MG63 (cell line): Measurements from ENCODE around the gene CFLAR. TPM values are rescaled to one million over a fixed set of nuclear protein-coding genes. Genes with fewer than 3 reads are reported as not detected.
"Not testable (repeated sequence)": the region's sequence is repeated elsewhere in the genome, so short reads cannot be mapped to it uniquely, and the experiment has no call there.

Experiments used
- DNase-seq: peaks from one replicate; pipeline ENCODE4 v3.0.0-alpha.2; 2020
- H3K27me3 ChIP-seq: fragments of 250-450 bp; sonication (Bioruptor Pico); 2 replicates; pipeline ENCODE4 v1.5.1; 2020; ENCODE audit warnings: mild to moderate bottlenecking, moderate library complexity
- H3K36me3 ChIP-seq: fragments of 250-450 bp; sonication (Bioruptor Pico); 2 replicates; pipeline ENCODE4 v1.5.1; 2020; ENCODE audit warnings: mild to moderate bottlenecking, moderate library complexity
- H3K4me3 ChIP-seq: fragments of 250-450 bp; sonication (Bioruptor Pico); 2 replicates; pipeline ENCODE4 v1.5.1; 2020; ENCODE audit warnings: mild to moderate bottlenecking, moderate library complexity
- H3K9me3 ChIP-seq: fragments of 250-450 bp; sonication (Bioruptor Pico); 2 replicates; pipeline ENCODE4 v1.5.1; 2020; ENCODE audit warnings: mild to moderate bottlenecking, moderate library complexity
- total RNA-seq: library from RNA; depleted of rRNA; stranded (reverse); fragments of >200 nt; shearing (Covaris generic); gene quantifications from 2 replicates; pipeline ENCODE4 v1.2.3, GENCODE V29; 2014; ENCODE audit warnings: low replicate concordance

CFLAR gene
- total RNA-seq, 1 experiment from 2014 or later, result 29.3 TPM

GRCh38 chr2:201114846-201115245 is 1.1 kb upstream of the CFLAR start:
- Histone ChIP-seq H3K36me3 (no peaks in the 10 kb centered on the region; the same call in 1 of the 2 replicates), H3K9me3 (no peaks in the 10 kb centered on the region), H3K27me3 (no peaks in the 10 kb centered on the region), H3K4me3 (no peak overlapping the region)
- no peak for DNase-seq

DNA sequence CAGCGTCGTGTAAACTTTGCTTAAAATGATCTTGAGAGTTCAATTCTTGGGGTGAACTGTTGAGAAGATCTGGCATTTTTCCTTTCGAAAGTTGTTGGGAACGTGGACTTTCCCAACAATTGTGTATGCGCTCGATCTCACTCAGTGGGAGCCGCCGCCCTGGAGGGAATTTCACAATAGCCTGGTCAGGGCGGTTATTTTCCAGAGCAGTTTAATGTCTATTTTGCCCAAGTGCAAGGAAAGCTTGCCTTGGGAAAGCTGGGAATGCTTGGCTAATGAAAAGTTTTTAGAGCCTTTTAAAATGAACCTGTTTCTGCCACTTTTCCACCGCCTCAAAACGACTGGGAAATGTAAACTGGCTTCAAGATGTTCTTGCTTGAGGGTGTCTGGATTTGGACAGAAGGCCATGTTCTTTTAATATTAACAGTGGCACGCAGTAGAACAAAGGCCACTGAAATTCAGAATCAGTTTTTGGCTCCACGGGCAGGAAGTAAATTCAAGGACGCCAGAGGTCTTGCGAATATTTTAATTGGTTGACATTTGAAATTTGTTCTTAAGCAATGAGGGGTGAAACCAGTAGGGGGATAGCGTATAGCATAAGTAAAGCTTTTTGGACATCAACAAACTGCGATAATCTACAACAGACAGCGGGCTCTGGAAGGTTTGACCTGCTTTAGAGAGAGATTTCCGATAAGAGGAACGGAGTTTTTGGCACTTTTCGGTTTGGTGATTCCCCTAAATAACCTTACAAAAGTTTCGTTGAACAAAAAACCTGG is 1.2 kb downstream of the CFLAR start:
- Histone ChIP-seq H3K36me3 (peaks cover 11% of the 10 kb centered on the region; the same call in 1 of the 2 replicates), H3K4me3 (peak overlapping the region; percentile 57), H3K27me3 (no peaks in the 10 kb centered on the region), H3K9me3 (no peaks in the 10 kb centered on the region)
- peak; percentile 62 for DNase-seq

- peak; percentile 39 for DNase-seq
- H3K9me3 ChIP-seq, H3K27me3 ChIP-seq: not testable (repeated sequence)
- H3K36me3 ChIP-seq, result peaks cover 11% of the 10 kb centered on the region; the same call in 1 of the 2 replicates
- H3K4me3 ChIP-seq, result peak overlapping the region; percentile 57
Measured at GRCh38 chr2:201117735-201118094, 1.8 kb downstream of the CFLAR start.

- Histone ChIP-seq H3K36me3 (peaks cover 11% of the 10 kb centered on the region; the same call in 1 of the 2 replicates), H3K9me3 (no peaks in the 10 kb centered on the region), H3K4me3 (peak overlapping the region; percentile 57), H3K27me3 (no peaks in the 10 kb centered on the region)
- DNase-seq, result peak; percentile 86
Measured at GRCh38 chr2:201118121-201118960, 2.4 kb downstream of the CFLAR start.

DNA sequence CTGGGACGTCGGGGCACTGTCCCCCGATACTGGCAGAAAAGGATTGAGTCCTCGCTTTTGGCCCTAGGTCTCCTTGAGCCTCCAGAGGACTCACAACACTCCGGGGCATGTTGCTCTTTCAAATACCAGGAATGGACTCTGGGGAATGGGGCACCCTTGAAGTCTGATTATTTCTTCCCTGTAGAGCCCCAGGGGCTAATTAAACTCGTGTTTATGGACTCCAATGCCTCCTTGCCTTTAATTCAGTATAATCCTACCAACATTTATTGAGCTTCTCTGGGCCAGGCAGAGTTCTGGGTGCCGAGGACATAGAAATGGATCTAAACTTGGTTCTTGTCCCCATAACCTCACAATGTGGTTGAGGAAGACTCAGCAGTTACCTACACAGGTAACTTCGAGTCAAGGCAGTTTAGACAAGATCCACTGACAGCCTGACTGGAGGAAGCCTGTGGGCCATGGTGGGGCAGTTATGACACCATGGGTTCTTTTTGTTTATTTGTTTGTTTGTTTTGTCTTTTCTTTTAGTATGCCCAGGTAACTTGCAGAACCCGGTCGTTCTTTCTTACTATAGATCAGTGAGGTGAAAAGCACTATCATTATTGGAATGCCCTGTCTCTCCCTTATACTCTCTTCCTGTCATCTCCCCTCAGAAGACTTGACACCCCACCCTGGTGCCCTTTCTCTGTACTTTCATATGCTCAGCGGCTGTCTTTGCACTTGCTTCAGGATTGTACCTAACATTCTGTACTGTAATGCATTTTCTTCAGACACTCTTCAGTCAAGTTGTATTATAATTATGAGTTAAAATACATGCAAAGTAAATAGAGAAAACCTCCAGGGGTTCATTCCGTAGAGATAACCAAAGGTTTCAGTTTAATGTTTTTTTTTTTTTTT is 3.2 kb downstream of the CFLAR start:
- peak overlapping the region; percentile 57 for H3K4me3 ChIP-seq
- no peaks in the 10 kb centered on the region for H3K27me3 ChIP-seq
- no peak for DNase-seq
- H3K9me3 ChIP-seq, result no peaks in the 10 kb centered on the region
- peaks cover 11% of the 10 kb centered on the region; the same call in 1 of the 2 replicates for H3K36me3 ChIP-seq

DNA sequence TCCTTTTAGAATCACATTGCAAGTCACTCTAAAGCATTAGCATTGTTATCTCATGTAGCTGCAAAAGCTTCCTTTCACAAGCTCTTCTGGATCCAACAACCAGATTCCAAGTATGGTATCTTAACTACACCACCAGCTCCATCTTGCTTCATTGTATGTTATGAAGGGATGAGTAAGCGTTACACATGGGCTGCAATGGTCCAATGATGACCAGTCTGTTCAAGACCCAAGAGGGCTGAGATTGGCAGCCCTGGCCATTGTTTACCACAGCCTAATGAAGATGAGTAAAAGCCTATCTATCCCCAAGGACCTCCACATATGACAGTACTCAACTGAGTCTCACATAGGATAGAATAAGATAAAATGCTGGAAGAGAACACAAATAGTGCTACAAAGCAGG is 6.3 kb downstream of the CFLAR start:
- H3K9me3 ChIP-seq, result no peaks in the 10 kb centered on the region
- no peak overlapping the region for H3K4me3 ChIP-seq
- no peaks in the 10 kb centered on the region for H3K27me3 ChIP-seq
- no peak for DNase-seq
- peaks cover 11% of the 10 kb centered on the region; the same call in 1 of the 2 replicates for H3K36me3 ChIP-seq

DNA sequence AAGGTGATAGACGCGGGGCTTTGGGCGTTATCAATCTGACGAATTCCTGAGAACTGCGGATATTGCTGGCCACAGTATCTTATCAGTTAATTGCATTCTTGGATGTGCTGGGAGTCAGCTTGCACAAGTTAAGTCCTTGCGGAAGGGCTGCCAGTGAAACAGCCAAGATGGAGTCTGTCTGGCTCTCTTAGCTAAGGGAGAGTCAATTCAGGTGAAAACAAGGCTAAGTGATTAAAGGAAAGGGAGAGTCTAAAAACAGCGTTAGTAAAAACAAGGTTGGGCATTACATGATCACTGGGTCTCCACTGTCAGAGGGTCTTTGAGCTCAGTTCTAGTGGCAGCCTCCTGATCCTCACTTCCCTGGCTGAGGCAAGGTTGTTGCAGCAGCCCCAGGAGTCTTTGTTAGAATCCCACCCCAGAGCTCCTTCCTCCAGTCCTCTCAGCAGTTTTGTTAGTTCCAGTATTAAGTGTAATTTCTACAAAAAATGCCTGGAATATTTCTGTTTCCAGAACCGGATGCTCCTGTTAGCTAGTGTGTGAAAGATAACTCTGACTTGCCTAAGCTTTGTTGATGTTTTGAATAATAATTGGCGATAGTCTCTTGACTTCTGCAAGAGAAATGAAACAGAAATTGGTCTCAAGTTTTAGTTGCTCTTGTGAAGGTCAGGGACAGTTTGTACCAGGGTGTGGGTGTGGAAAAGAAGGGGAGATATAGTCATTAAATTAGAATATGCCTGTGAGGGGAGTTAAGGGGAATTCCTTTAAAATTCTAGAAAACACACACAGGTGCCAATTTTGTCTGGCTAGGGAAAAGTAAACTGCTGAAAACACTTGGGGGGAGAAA is 10.6 kb downstream of the CFLAR start:
- Histone ChIP-seq H3K27me3 (no peaks in the 10 kb centered on the region), H3K4me3 (no peak overlapping the region), H3K9me3 (no peaks in the 10 kb centered on the region), H3K36me3 (peaks cover 14% of the 10 kb centered on the region)
- no peak for DNase-seq

GRCh38 chr2:201127152-201127511 is 11.2 kb downstream of the CFLAR start:
- DNase-seq, result no peak
- H3K4me3 ChIP-seq, result peak overlapping the region; percentile 13
- H3K27me3 ChIP-seq, result no peaks in the 10 kb centered on the region
- H3K36me3 ChIP-seq, result peaks cover 13% of the 10 kb centered on the region
- no peaks in the 10 kb centered on the region for H3K9me3 ChIP-seq

GRCh38 chr2:201127570-201127969 is 11.6 kb downstream of the CFLAR start:
- Histone ChIP-seq H3K4me3 (peak overlapping the region; percentile 13), H3K27me3 (no peaks in the 10 kb centered on the region), H3K36me3 (peaks cover 15% of the 10 kb centered on the region), H3K9me3 (no peaks in the 10 kb centered on the region)
- peak; percentile 91 for DNase-seq

DNA sequence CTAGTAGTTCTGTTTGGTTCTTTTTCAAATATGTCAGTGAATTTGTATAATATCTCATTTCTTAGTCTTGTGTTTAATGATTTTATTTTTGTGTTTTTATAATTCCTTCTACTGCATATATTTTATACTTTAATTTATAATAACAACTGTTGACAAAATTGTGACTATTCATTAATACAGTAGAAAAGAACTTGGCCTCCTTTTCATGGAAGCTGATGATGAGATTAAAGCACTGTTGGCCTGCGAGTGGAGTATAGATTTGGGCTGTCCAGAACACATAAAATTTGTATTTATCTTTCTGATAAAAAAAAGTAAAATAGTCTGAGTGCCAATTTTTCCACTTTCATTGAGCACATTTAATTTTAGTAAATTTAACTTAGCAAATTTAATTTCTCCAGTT is 12.1 kb downstream of the CFLAR start:
- peaks cover 19% of the 10 kb centered on the region for H3K36me3 ChIP-seq
- H3K9me3 ChIP-seq, result no peaks in the 10 kb centered on the region
- no peak overlapping the region for H3K4me3 ChIP-seq
- no peak for DNase-seq
- no peaks in the 10 kb centered on the region for H3K27me3 ChIP-seq

DNA sequence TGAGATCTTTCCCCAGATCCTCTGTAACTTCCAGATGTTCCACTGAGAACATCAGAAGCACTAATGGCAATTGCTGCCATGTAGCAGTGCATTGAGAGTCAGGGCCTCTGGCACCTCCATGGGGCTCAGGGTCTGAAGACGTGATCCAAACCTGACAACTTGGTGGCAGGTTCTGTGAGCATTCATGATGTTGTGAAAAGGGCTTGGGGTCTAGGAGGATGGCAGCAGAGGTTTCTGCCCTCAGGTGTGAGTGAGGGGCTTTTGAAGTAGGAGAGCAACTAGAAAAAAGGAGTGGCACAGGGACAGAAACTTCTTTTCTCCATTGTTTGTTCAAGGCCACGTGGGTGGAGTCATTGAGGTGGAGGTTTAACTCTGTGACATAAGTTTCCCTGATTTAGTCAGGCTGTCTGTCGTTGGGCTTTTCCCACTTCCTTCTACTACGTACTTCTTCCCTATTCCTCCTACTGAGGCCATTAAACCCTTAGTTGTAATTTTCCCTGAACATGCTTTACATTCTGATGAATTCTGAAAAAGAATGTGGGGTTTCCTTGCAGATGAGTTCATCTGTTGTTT is 13.1 kb downstream of the CFLAR start:
- no peaks in the 10 kb centered on the region for H3K27me3 ChIP-seq
- H3K9me3 ChIP-seq, result no peaks in the 10 kb centered on the region
- peak; percentile 37 for DNase-seq
- no peak overlapping the region for H3K4me3 ChIP-seq
- peaks cover 26% of the 10 kb centered on the region for H3K36me3 ChIP-seq

DNA sequence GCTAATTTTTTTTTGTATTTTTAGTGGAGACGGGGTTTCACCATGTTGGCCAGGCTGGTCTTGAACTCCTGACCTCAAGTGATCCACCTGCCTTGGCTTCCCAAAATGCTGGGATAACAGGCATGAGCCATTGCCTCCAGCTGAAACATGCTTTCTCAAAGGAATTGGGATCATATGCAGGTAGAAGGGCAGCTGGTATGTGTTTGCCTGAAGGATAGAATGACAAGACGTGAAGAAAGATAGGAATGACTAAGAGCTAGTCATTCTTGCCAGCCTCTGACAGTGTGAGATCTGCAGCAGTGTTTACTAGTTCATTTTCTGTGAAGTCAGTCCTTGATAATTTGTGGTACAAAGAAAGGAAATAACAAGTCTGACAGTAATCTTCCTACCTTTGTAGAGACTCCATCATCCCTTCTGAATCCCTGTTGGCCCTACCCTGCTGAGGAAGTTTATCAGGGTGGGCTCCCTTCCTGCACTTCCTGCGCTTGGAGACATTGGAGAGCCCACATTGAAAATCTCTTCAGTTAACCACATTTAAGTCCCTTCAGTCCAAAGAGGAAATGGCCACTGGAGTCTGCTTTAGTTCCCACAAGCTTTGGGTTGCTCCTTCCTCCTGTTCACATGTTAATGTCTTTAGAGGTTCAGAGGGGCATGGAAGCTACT is 14.7 kb downstream of the CFLAR start:
- peaks cover 36% of the 10 kb centered on the region for H3K36me3 ChIP-seq
- DNase-seq, result peak; percentile 50
- no peaks in the 10 kb centered on the region for H3K27me3 ChIP-seq
- peak overlapping the region; percentile 13 for H3K4me3 ChIP-seq
- no peaks in the 10 kb centered on the region for H3K9me3 ChIP-seq

DNA sequence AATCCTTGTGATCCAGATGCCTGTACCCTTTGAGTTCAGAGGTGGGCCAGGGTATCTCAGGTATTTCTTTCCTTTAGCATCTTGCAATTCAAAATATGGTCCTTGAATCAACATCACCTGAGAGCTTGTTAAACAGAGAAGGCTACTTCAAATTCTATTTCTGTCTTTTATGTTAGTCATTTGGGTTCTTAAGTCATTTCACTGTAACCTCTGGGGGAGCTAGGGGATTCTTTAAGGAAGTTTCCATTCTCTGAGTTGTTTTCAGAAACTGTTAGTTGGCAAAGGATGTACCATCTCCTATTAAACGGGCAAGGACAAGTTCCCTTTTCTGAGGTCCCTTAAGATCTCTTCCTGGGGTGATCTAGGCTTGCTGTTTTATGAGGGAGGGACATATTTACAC is 16.6 kb downstream of the CFLAR start:
- Histone ChIP-seq H3K4me3 (no peak overlapping the region), H3K27me3 (no peaks in the 10 kb centered on the region), H3K9me3 (no peaks in the 10 kb centered on the region), H3K36me3 (peaks cover 51% of the 10 kb centered on the region)
- DNase-seq, result no peak

- Histone ChIP-seq H3K36me3 (peaks cover 61% of the 10 kb centered on the region), H3K9me3 (no peaks in the 10 kb centered on the region)
Measured at GRCh38 chr2:201135386-201135785, 19.4 kb downstream of the CFLAR start.

DNA sequence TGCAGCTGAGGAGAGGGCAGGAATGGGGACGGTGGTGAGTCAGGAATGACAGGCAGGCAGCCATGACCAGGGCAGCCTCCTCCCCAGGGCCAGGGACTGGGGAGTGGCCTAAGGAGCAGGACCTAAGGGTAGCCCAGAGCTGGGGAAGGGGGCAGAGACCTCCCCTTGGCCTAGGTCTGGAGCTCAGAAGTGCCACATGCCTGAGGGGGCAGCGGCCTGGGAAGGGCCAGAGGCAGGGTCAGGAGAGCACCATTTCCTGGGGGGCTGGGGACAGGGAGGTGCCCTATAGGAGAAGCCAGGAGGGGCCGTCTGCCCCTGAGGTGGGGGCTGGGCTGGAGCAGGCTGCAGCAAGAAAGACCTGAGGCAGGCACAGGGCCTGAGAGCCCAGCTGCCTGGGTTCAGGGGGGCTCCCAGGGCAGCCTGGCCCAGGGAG is 20.9 kb downstream of the CFLAR start:
- peaks cover 56% of the 10 kb centered on the region for H3K36me3 ChIP-seq
- no peak overlapping the region for H3K4me3 ChIP-seq
- DNase-seq, result no peak
- no peaks in the 10 kb centered on the region for H3K27me3 ChIP-seq
- no peaks in the 10 kb centered on the region for H3K9me3 ChIP-seq

More at GRCh38 chr2:201135386-201135785, 19.4 kb downstream of the CFLAR start:
- no peak overlapping the region for H3K4me3 ChIP-seq
- DNase-seq, result no peak
- H3K27me3 ChIP-seq, result no peaks in the 10 kb centered on the region
